Measurements from ENCODE around the gene RAP1GAP2. TPM values are rescaled to one million over a fixed set of nuclear protein-coding genes. Genes with fewer than 3 reads are reported as not detected.
"Not testable (repeated sequence)": the region's sequence is repeated elsewhere in the genome, so short reads cannot be mapped to it uniquely, and the experiment has no call there.

RAP1GAP2 gene
- total RNA-seq, 1 donor from 2014 or later: 10.6 TPM

DNA sequence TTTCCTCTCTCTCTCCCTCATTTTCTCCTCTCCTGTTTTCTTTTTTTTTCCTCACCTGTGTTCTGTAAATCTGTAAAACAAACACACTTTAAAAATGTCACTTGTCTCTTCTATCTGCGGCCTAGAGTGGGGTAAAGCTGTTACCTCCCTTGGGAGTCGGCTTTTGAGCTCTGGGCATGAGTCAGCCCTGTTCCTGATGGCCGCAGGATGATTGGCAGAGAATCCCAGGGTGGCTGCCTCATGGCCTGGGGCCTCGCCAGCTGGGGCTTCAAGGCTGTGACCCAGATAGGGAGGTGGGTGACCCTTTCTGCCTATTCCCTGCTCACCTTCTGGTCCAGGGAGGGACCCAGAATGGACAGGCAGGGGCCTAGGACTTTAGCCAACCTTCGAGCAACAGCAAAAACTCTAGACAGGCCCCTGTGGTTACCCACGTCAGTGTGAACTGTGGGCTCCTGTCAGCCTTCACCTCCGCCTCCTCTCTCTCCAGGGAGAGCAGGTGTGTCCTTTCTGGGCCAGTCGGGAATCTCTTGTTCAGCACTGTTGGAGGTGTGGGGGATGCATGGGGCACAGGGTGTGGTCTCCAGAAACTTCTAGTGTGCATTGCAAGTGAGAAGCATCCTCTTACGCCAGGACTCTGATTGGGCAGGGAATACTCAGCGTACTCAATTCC is 87.4 kb downstream of the RAP1GAP2 start:
- no peak for DNase-seq (ENCODE audit: low spot score)
- no peaks in the 10 kb centered on the region for H3K36me3 Mint-ChIP-seq (ENCODE audit: low read depth, unreplicated experiment)
- H3K4me1 Mint-ChIP-seq (ENCODE audit: unreplicated experiment): no peaks in the 10 kb centered on the region
- TF ChIP-seq, protein P1, sequence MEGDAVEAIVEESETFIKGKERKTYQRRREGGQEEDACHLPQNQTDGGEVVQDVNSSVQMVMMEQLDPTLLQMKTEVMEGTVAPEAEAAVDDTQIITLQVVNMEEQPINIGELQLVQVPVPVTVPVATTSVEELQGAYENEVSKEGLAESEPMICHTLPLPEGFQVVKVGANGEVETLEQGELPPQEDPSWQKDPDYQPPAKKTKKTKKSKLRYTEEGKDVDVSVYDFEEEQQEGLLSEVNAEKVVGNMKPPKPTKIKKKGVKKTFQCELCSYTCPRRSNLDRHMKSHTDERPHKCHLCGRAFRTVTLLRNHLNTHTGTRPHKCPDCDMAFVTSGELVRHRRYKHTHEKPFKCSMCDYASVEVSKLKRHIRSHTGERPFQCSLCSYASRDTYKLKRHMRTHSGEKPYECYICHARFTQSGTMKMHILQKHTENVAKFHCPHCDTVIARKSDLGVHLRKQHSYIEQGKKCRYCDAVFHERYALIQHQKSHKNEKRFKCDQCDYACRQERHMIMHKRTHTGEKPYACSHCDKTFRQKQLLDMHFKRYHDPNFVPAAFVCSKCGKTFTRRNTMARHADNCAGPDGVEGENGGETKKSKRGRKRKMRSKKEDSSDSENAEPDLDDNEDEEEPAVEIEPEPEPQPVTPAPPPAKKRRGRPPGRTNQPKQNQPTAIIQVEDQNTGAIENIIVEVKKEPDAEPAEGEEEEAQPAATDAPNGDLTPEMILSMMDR (IDR thresholded peaks at IDR 0.05; ENCODE audit: unreplicated experiment): no peak
- no peak overlapping the region for H3K4me3 Mint-ChIP-seq (ENCODE audit: unreplicated experiment)
- H3K27ac Mint-ChIP-seq (ENCODE audit: unreplicated experiment): no peak overlapping the region
- H3K27me3 Mint-ChIP-seq (ENCODE audit: unreplicated experiment): peaks cover 2% of the 10 kb centered on the region
- H3K9me3 Mint-ChIP-seq (ENCODE audit: unreplicated experiment): no peaks in the 10 kb centered on the region

DNA sequence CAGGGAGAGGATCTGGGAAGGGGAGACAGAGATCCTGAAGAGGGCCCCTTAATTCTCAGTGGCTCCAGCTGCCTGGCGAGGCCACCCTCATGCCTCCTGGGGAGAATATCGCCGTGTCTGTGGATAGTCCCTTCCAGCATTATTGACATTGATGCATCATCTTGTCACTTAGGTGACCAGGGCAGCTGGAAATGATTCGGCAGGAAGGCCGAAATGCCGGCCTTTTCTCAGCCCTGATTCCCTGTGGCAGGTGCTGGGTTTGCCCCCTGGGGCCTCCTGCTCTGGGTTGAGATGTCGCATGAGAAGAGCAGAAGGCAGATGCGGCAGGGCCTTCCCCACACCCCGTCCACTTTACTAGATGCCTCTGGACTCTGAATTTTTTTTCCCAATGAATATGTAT is 89.5 kb downstream of the RAP1GAP2 start:
- H3K27ac Mint-ChIP-seq (ENCODE audit: unreplicated experiment): no peak overlapping the region
- H3K4me3 Mint-ChIP-seq (ENCODE audit: unreplicated experiment): no peak overlapping the region
- TF ChIP-seq, protein P1 (IDR thresholded peaks at IDR 0.05; ENCODE audit: unreplicated experiment): no peak
- H3K4me1 Mint-ChIP-seq (ENCODE audit: unreplicated experiment): no peaks in the 10 kb centered on the region
- peaks cover 4% of the 10 kb centered on the region for H3K27me3 Mint-ChIP-seq (ENCODE audit: unreplicated experiment)
- no peak for DNase-seq (ENCODE audit: low spot score)
- H3K36me3 Mint-ChIP-seq (ENCODE audit: low read depth, unreplicated experiment): no peaks in the 10 kb centered on the region
- H3K9me3 Mint-ChIP-seq (ENCODE audit: unreplicated experiment): no peaks in the 10 kb centered on the region

DNA sequence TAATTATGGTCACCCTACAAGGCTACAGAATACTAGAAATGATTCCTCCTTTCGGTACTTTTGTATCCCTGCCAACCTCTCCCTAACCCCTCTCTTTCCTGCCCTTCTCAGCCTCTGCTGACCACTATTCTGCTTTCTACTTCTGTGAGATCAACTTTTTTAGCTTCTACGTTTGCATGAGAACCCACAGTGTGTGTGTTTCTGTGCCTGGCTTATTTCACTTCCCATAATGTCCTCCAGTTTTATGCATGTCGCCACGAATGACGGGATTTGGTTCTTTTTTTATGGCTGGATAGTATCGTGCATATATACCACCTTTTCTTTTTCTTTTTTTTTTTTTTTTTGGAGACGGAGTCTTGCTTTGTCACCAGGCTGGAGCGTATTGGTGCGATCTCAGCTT is 92.1 kb downstream of the RAP1GAP2 start:
- TF ChIP-seq, protein P1 (IDR thresholded peaks at IDR 0.05; ENCODE audit: unreplicated experiment): no peak
- Mint-ChIP-seq H3K4me3 (ENCODE audit: unreplicated experiment) (no peak overlapping the region), H3K9me3 (ENCODE audit: unreplicated experiment) (no peaks in the 10 kb centered on the region), H3K36me3 (ENCODE audit: low read depth, unreplicated experiment) (no peaks in the 10 kb centered on the region), H3K27me3 (ENCODE audit: unreplicated experiment) (peaks cover 2% of the 10 kb centered on the region), H3K27ac (ENCODE audit: unreplicated experiment) (no peak overlapping the region), H3K4me1 (ENCODE audit: unreplicated experiment) (no peaks in the 10 kb centered on the region)
- DNase-seq (ENCODE audit: low spot score): no peak

DNA sequence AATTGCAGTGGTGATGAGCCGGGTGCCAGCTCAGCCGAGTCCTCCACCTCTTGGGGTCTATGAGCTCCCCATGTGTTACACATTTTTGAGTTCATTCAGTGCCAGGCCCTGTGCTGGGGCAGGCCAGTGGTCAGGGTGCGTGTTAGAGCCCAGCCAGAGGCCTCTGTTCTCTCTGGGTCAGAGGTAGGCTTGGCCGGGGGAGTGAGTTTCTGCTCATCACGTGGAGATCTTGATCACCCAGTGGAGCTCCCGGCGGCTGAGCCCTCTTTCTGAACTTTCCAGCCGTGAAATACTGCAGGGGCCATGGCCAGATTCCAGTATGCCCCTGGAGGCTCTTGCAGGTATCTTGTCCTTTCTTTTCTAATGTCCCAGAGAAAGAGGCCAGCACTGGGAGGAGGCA is 93.0 kb downstream of the RAP1GAP2 start:
- Mint-ChIP-seq H3K27me3 (ENCODE audit: unreplicated experiment) (peaks cover 2% of the 10 kb centered on the region), H3K4me1 (ENCODE audit: unreplicated experiment) (no peaks in the 10 kb centered on the region), H3K27ac (ENCODE audit: unreplicated experiment) (no peak overlapping the region), H3K4me3 (ENCODE audit: unreplicated experiment) (no peak overlapping the region), H3K36me3 (ENCODE audit: low read depth, unreplicated experiment) (no peaks in the 10 kb centered on the region), H3K9me3 (ENCODE audit: unreplicated experiment) (no peaks in the 10 kb centered on the region)
- TF ChIP-seq, protein P1 (IDR thresholded peaks at IDR 0.05; ENCODE audit: unreplicated experiment): no peak
- no peak for DNase-seq (ENCODE audit: low spot score)

DNA sequence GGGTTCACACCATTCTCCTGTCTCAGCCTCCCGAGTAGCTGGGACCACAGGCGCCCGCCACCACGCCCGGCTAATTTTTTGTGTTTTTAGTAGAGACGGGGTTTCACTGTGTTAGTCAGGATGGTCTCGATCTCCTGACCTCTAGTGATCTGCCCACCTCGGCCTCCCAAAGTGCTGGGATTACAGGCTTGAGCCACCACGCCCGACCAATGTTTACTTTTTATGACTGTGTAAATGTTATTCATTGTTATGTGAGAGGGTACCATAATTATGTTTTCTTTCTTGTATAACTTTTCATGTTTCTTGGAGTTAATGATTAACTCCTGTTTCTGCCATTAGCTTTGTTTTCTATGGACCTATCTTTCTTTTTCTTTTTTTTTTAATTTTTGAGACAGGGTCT is 94.5 kb downstream of the RAP1GAP2 start:
- not testable (repeated sequence) for H3K4me3 Mint-ChIP-seq (ENCODE audit: unreplicated experiment); DNase-seq (ENCODE audit: low spot score); H3K27ac Mint-ChIP-seq (ENCODE audit: unreplicated experiment); H3K9me3 Mint-ChIP-seq (ENCODE audit: unreplicated experiment); H3K4me1 Mint-ChIP-seq (ENCODE audit: unreplicated experiment); H3K36me3 Mint-ChIP-seq (ENCODE audit: low read depth, unreplicated experiment); H3K27me3 Mint-ChIP-seq (ENCODE audit: unreplicated experiment)
